ENCODE results near the gene JADE2.

The JADE2 gene

DNA sequence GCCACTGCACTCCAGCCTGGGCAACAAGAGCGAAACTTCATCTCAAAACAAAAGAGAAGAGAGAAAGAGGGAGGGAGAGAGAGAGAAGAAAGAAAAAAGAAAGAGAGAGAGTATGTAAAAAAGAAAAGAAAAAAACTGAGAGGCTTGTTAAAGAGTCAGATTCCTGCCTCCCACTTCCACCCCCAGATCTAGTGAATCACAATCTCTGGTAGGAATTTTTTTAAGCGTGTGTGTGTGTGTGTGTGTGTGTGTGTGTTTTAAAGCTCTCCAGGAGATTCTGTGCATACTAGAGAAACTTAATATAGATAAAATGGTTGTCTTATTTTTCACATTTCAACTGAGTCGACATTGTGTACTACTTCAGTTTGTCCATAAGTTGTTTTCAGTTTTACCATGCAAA, 75.1 kb downstream of the JADE2 start:
- Histone ChIP-seq H3K4me1 (ENCODE audit: control insufficient read depth, low read length) (no peaks in the 10 kb centered on the region), H3F3A (ENCODE audit: control insufficient read depth, insufficient read depth) (peaks cover 8% of the 10 kb centered on the region), H4K20me1 (ENCODE audit: control insufficient read depth, insufficient read depth, low read depth, low read length) (no peaks in the 10 kb centered on the region), H3K9me3 (ENCODE audit: control insufficient read depth, insufficient read depth, low read length) (no peaks in the 10 kb centered on the region), H3K9me2 (replicated peaks; ENCODE audit: control insufficient read depth, low read length) (no peaks in the 10 kb centered on the region), H3K79me2 (ENCODE audit: control insufficient read depth, low read length) (no peaks in the 10 kb centered on the region), H3K4me2 (ENCODE audit: low read length) (no peak overlapping the region), H3K4me3 (ENCODE audit: low read length) (no peak overlapping the region), H3K36me3 (ENCODE audit: control insufficient read depth, low read length) (peaks cover 19% of the 10 kb centered on the region), H3K27ac (ENCODE audit: low read depth, low read length) (no peak overlapping the region), H3K27me3 (ENCODE audit: control insufficient read depth, low read length) (no peaks in the 10 kb centered on the region)
- no peak for TF ChIP-seq EZH2phosphoT487 (IDR thresholded peaks at IDR 0.05; ENCODE audit: borderline replicate concordance, low read length)
- TF ChIP-seq, protein P1, sequence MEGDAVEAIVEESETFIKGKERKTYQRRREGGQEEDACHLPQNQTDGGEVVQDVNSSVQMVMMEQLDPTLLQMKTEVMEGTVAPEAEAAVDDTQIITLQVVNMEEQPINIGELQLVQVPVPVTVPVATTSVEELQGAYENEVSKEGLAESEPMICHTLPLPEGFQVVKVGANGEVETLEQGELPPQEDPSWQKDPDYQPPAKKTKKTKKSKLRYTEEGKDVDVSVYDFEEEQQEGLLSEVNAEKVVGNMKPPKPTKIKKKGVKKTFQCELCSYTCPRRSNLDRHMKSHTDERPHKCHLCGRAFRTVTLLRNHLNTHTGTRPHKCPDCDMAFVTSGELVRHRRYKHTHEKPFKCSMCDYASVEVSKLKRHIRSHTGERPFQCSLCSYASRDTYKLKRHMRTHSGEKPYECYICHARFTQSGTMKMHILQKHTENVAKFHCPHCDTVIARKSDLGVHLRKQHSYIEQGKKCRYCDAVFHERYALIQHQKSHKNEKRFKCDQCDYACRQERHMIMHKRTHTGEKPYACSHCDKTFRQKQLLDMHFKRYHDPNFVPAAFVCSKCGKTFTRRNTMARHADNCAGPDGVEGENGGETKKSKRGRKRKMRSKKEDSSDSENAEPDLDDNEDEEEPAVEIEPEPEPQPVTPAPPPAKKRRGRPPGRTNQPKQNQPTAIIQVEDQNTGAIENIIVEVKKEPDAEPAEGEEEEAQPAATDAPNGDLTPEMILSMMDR (IDR thresholded peaks at IDR 0.05; ENCODE audit: low read depth, low read length, poor library complexity, severe bottlenecking): no peak

DNA sequence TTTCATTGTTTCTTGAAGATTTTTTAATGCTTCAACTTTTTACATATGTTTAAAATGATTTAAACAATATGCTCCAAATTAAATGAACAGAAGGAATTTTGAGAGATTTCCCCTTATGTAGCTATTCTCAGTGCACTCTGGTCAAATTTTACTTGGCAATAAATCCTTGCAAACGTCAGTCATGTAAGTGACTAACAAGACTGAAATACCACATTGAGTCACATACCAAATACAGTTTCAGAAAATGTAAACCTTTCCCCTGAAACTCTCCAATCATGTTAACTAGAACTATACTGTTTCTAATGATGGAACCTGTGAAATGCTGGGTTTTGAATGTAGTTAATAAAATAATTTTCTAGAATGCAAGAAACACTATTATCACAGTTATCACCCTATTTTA, 77.6 kb downstream of the JADE2 start:
- H3K4me1 ChIP-seq (ENCODE audit: control insufficient read depth, low read length): no peaks in the 10 kb centered on the region
- H3K9me2 ChIP-seq (replicated peaks; ENCODE audit: control insufficient read depth, low read length): no peaks in the 10 kb centered on the region
- no peaks in the 10 kb centered on the region for H3K79me2 ChIP-seq (ENCODE audit: control insufficient read depth, low read length)
- no peaks in the 10 kb centered on the region for H3K27me3 ChIP-seq (ENCODE audit: control insufficient read depth, low read length)
- H3K9me3 ChIP-seq (ENCODE audit: control insufficient read depth, insufficient read depth, low read length): no peaks in the 10 kb centered on the region
- H3K4me3 ChIP-seq (ENCODE audit: low read length): no peak overlapping the region
- no peak overlapping the region for H3K27ac ChIP-seq (ENCODE audit: low read depth, low read length)
- H3K36me3 ChIP-seq (ENCODE audit: control insufficient read depth, low read length): peaks cover 39% of the 10 kb centered on the region
- H4K20me1 ChIP-seq (ENCODE audit: control insufficient read depth, insufficient read depth, low read depth, low read length): no peaks in the 10 kb centered on the region
- H3K4me2 ChIP-seq (ENCODE audit: low read length): no peak overlapping the region
- no peak for TF ChIP-seq EZH2phosphoT487 (IDR thresholded peaks at IDR 0.05; ENCODE audit: borderline replicate concordance, low read length)
- TF ChIP-seq, protein P1 (IDR thresholded peaks at IDR 0.05; ENCODE audit: low read depth, low read length, poor library complexity, severe bottlenecking): no peak
- H3F3A ChIP-seq (ENCODE audit: control insufficient read depth, insufficient read depth): peaks cover 6% of the 10 kb centered on the region

DNA sequence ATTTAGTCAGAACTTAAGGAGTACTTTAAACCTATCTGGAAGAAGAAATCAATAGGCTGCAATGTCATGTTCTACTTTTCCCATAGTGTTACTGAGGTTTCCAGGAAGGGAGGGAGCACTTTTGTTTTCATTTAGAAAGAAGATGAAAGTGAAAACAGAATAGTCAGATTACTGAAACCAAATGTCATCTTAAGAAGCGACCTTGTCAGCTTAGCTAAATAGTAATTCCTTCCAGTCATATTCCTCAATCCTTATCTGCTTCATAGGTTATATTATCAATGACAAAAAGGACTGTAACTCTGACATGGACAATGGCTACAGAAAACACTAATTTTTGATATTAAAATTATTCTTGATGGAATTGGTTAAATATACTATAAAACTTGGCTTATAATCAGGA, 79.4 kb downstream of the JADE2 start:
- Histone ChIP-seq H3K27me3 (ENCODE audit: control insufficient read depth, low read length) (no peaks in the 10 kb centered on the region), H3K9me2 (replicated peaks; ENCODE audit: control insufficient read depth, low read length) (no peaks in the 10 kb centered on the region), H3K4me2 (ENCODE audit: low read length) (no peak overlapping the region), H4K20me1 (ENCODE audit: control insufficient read depth, insufficient read depth, low read depth, low read length) (no peaks in the 10 kb centered on the region), H3K9me3 (ENCODE audit: control insufficient read depth, insufficient read depth, low read length) (no peaks in the 10 kb centered on the region), H3K4me1 (ENCODE audit: control insufficient read depth, low read length) (no peaks in the 10 kb centered on the region), H3K4me3 (ENCODE audit: low read length) (no peak overlapping the region), H3K36me3 (ENCODE audit: control insufficient read depth, low read length) (peaks cover 55% of the 10 kb centered on the region), H3F3A (ENCODE audit: control insufficient read depth, insufficient read depth) (peaks cover 6% of the 10 kb centered on the region), H3K27ac (ENCODE audit: low read depth, low read length) (no peak overlapping the region), H3K79me2 (ENCODE audit: control insufficient read depth, low read length) (no peaks in the 10 kb centered on the region)
- TF ChIP-seq, protein P1 (IDR thresholded peaks at IDR 0.05; ENCODE audit: low read depth, low read length, poor library complexity, severe bottlenecking): no peak
- no peak for TF ChIP-seq EZH2phosphoT487 (IDR thresholded peaks at IDR 0.05; ENCODE audit: borderline replicate concordance, low read length)

- Histone ChIP-seq H3K9me3 (ENCODE audit: control insufficient read depth, insufficient read depth, low read length) (no peaks in the 10 kb centered on the region), H4K20me1 (ENCODE audit: control insufficient read depth, insufficient read depth, low read depth, low read length) (no peaks in the 10 kb centered on the region), H3F3A (ENCODE audit: control insufficient read depth, insufficient read depth) (no peaks in the 10 kb centered on the region; the same call in 1 of the 2 replicates), H3K9me2 (replicated peaks; ENCODE audit: control insufficient read depth, low read length) (no peaks in the 10 kb centered on the region), H3K4me3 (ENCODE audit: low read length) (no peak overlapping the region), H3K36me3 (ENCODE audit: control insufficient read depth, low read length) (peaks cover 64% of the 10 kb centered on the region), H3K4me1 (ENCODE audit: control insufficient read depth, low read length) (no peaks in the 10 kb centered on the region), H3K27me3 (ENCODE audit: control insufficient read depth, low read length) (no peaks in the 10 kb centered on the region), H3K27ac (ENCODE audit: low read depth, low read length) (no peak overlapping the region), H3K79me2 (ENCODE audit: control insufficient read depth, low read length) (no peaks in the 10 kb centered on the region), H3K4me2 (ENCODE audit: low read length) (no peak overlapping the region)
- no peak for TF ChIP-seq EZH2phosphoT487 (IDR thresholded peaks at IDR 0.05; ENCODE audit: borderline replicate concordance, low read length)
- TF ChIP-seq, protein P1 (IDR thresholded peaks at IDR 0.05; ENCODE audit: low read depth, low read length, poor library complexity, severe bottlenecking): no peak
Measured at GRCh38 chr5:134606726-134607125, 81.3 kb downstream of the JADE2 start.

Data from DOHH2 (cell line).